ENCODE data around the gene CPHXL2.

The CPHXL2 gene

DNA sequence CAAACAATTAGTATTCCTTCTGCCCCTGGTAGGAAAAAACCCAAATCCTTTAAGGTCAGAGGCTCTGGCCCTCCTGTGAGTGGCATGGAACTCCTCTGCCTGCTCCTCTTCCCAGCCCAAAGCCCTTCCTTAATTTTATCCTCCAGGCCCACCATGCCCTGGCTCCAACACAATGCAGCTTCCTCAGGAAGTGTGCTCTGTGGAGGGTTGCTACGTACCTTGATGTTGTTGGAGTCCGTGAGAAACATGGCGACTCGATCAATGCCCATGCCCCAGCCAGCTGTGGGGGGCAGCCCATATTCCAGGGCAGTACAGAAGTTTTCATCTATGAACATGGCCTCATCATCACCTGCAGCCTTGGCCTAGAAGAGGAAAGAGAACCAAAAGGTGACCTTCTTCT lies 48.5 kb downstream of the CPHXL2 start:
- POLR2A ChIA-PET = no interaction called here
- H3K4me3 ChIP-seq (ENCODE audit: control insufficient read depth in 1 of 7, extremely low read depth in 1 of 7, insufficient read depth in 4 of 7, low read depth in 2 of 7, low read length in 6 of 7) = peak overlapping the region in 2 of 7 experiments; percentile 16 to 53
- peaks cover 22 to 30% (median 30%) of the 10 kb centered on the region in 4 experiments for H3K4me1 ChIP-seq (ENCODE audit: control extremely low read depth in 1 of 4, control insufficient read depth in 4 of 4, insufficient read depth in 4 of 4, low read length in 3 of 4)
- 86% methylated on average over 4 of the region's 4 CpGs for WGBS (ENCODE audit: insufficient coverage)
- DNase-seq = no peak
- H3K36me3 ChIP-seq (ENCODE audit: control insufficient read depth in 4 of 4, insufficient read depth in 4 of 4, low read length in 3 of 4) = peaks cover 21 to 79% (median 57%) of the 10 kb centered on the region in 4 experiments
- CTCF ChIA-PET = interaction anchor here (1.7 kb wide), 1 partner anchor 17 kb away, joined by 3 read pairs; no protein-coding TSS in a partner anchor
- H3K27ac ChIP-seq (ENCODE audit: insufficient read depth in 1 of 2, low read depth in 1 of 2, low read length in 2 of 2, poor library complexity in 1 of 2, severe bottlenecking in 2 of 2) = peak overlapping the region in 1 of 2 experiments; percentile 23
- no peaks in the 10 kb centered on the region for H3K27me3 ChIP-seq (replicated peaks in 2 of 5; ENCODE audit: control insufficient read depth in 4 of 5, insufficient read depth in 5 of 5, low read length in 4 of 5)
- H3K9me3 ChIP-seq (ENCODE audit: control extremely low read depth in 1 of 5, control insufficient read depth in 4 of 5, insufficient read depth in 2 of 5, low read depth in 1 of 5, low read length in 4 of 5) = no peaks in the 10 kb centered on the region

- Histone ChIP-seq H3K9me3 (ENCODE audit: control extremely low read depth in 1 of 5, control insufficient read depth in 4 of 5, insufficient read depth in 2 of 5, low read depth in 1 of 5, low read length in 4 of 5) (no peaks in the 10 kb centered on the region), H3K4me1 (ENCODE audit: control extremely low read depth in 1 of 4, control insufficient read depth in 4 of 4, insufficient read depth in 4 of 4, low read length in 3 of 4) (peaks cover 22 to 31% (median 30%) of the 10 kb centered on the region in 4 experiments), H3K27me3 (replicated peaks in 2 of 5; ENCODE audit: control insufficient read depth in 4 of 5, insufficient read depth in 5 of 5, low read length in 4 of 5) (no peaks in the 10 kb centered on the region), H3K36me3 (ENCODE audit: control insufficient read depth in 4 of 4, insufficient read depth in 4 of 4, low read length in 3 of 4) (peaks cover 21 to 75% (median 52%) of the 10 kb centered on the region in 4 experiments), H3K27ac (ENCODE audit: insufficient read depth in 1 of 2, low read depth in 1 of 2, low read length in 2 of 2, poor library complexity in 1 of 2, severe bottlenecking in 2 of 2) (peak overlapping the region in 1 of 2 experiments; percentile 31), H3K4me3 (ENCODE audit: control insufficient read depth in 1 of 7, extremely low read depth in 1 of 7, insufficient read depth in 4 of 7, low read depth in 2 of 7, low read length in 6 of 7) (peak overlapping the region in 2 of 7 experiments; percentile 16 to 53)
- POLR2A ChIA-PET = no interaction called here
- peak; percentile 59 to 87 (median 75) for DNase-seq
- WGBS (ENCODE audit: insufficient coverage) = 14% methylated on average over 2 of the region's 3 CpGs
- CTCF ChIA-PET = no interaction called here
These were observed 49.0 kb downstream of the CPHXL2 start for GRCh38 chr16:75627851-75628250.

GRCh38 chr16:75626806-75627205 lies 50.0 kb downstream of the CPHXL2 start:
- Histone ChIP-seq H3K9me3 (ENCODE audit: control extremely low read depth in 1 of 5, control insufficient read depth in 4 of 5, insufficient read depth in 2 of 5, low read depth in 1 of 5, low read length in 4 of 5) (no peaks in the 10 kb centered on the region), H3K4me1 (ENCODE audit: control extremely low read depth in 1 of 4, control insufficient read depth in 4 of 4, insufficient read depth in 4 of 4, low read length in 3 of 4) (peaks cover 30 to 41% (median 38%) of the 10 kb centered on the region in 4 experiments), H3K27me3 (replicated peaks in 2 of 5; ENCODE audit: control insufficient read depth in 4 of 5, insufficient read depth in 5 of 5, low read length in 4 of 5) (no peaks in the 10 kb centered on the region), H3K4me3 (ENCODE audit: control insufficient read depth in 1 of 7, extremely low read depth in 1 of 7, insufficient read depth in 4 of 7, low read depth in 2 of 7, low read length in 6 of 7) (peak overlapping the region in 1 of 7 experiments; percentile 17), H3K36me3 (ENCODE audit: control insufficient read depth in 4 of 4, insufficient read depth in 4 of 4, low read length in 3 of 4) (peaks cover 21 to 65% (median 43%) of the 10 kb centered on the region in 4 experiments), H3K27ac (ENCODE audit: insufficient read depth in 1 of 2, low read depth in 1 of 2, low read length in 2 of 2, poor library complexity in 1 of 2, severe bottlenecking in 2 of 2) (peak overlapping the region; percentile 2 to 42)
- no peak for DNase-seq
- 90% methylated on average over 4 of the region's 4 CpGs for WGBS (ENCODE audit: insufficient coverage)
- ChIA-PET POLR2A (no interaction called here), CTCF (interaction anchor here (1.2 kb wide), 1 partner anchor 21 kb away, joined by 4 read pairs; the partner anchor contains the start of genes KARS1 and TERF2IP)

DNA sequence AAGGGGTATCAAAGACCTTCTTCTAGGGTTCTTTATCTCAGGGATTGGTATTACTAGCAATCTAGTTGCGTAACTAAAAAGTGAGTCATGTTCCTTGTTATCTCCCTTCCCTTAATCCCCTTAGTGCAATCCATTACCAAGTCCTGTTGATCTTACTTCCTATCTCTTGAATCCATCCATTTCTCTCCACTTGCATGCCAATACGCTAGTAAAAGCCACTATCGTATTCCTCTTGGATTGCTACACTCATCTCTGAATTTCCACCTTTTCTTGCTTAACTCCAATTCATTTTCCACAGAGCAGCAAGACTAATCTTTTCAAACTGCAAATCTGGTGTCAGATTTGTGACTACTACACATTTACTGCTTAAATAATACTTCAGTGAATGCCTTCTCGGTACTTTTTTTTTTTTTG lies 51.9 kb downstream of the CPHXL2 start:
- POLR2A ChIA-PET = no interaction called here
- H3K36me3 ChIP-seq (ENCODE audit: control insufficient read depth in 4 of 4, insufficient read depth in 4 of 4, low read length in 3 of 4) = peaks cover 18 to 57% (median 32%) of the 10 kb centered on the region in 4 experiments

GRCh38 chr16:75622761-75623605 lies 53.8 kb downstream of the CPHXL2 start, which contains the start of gene ADAT1:
Gene ADAT1, minus strand, starts transcription at chr16:75623281. Its CDS starts 2,482 bp downstream, at chr16:75620799.
- H3K4me3 ChIP-seq (ENCODE audit: control insufficient read depth in 1 of 7, extremely low read depth in 1 of 7, insufficient read depth in 4 of 7, low read depth in 2 of 7, low read length in 6 of 7) = peak within 1 kb of the TSS; percentile 74 to 92 (median 90)
- H3K27me3 ChIP-seq (replicated peaks in 2 of 5; ENCODE audit: control insufficient read depth in 4 of 5, insufficient read depth in 5 of 5, low read length in 4 of 5) = no peaks in the 10 kb centered on the region
- WGBS (ENCODE audit: insufficient coverage) = under 1% methylated on average over 44 of the region's 62 CpGs
- peaks cover 17 to 50% (median 23%) of the 10 kb centered on the region in 4 experiments for H3K36me3 ChIP-seq (ENCODE audit: control insufficient read depth in 4 of 4, insufficient read depth in 4 of 4, low read length in 3 of 4)
- H3K9me3 ChIP-seq (ENCODE audit: control extremely low read depth in 1 of 5, control insufficient read depth in 4 of 5, insufficient read depth in 2 of 5, low read depth in 1 of 5, low read length in 4 of 5) = no peaks in the 10 kb centered on the region
- POLR2A ChIA-PET = interaction anchor here (0.6 to 1.5 kb wide), 4 partner anchors 24 to 42 kb away, joined by 3 to 5 read pairs (median 4); partner anchors contain the start of genes KARS1 and TERF2IP
- CTCF ChIA-PET = interaction anchor here (0.9 to 2.1 kb wide), 11 partner anchors 11 to 151 kb away, joined by 3 to 8 read pairs (median 3); partner anchors contain the start of genes GABARAPL2, KARS1 and TERF2IP
- H3K27ac ChIP-seq (ENCODE audit: insufficient read depth in 1 of 2, low read depth in 1 of 2, low read length in 2 of 2, poor library complexity in 1 of 2, severe bottlenecking in 2 of 2) = peak within 1 kb of the TSS; percentile 89 to 95
- DNase-seq = peak; percentile 99 to 100 (median 100)
- peaks cover 25 to 43% (median 33%) of the 10 kb centered on the region in 4 experiments for H3K4me1 ChIP-seq (ENCODE audit: control extremely low read depth in 1 of 4, control insufficient read depth in 4 of 4, insufficient read depth in 4 of 4, low read length in 3 of 4)

More for the DNA sequence above, 51.9 kb downstream of the CPHXL2 start:
- WGBS (ENCODE audit: insufficient coverage) = 100% methylated on average over 4 of the region's 4 CpGs
- peaks cover 32 to 53% (median 41%) of the 10 kb centered on the region in 4 experiments for H3K4me1 ChIP-seq (ENCODE audit: control extremely low read depth in 1 of 4, control insufficient read depth in 4 of 4, insufficient read depth in 4 of 4, low read length in 3 of 4)
- no peaks in the 10 kb centered on the region for H3K9me3 ChIP-seq (ENCODE audit: control extremely low read depth in 1 of 5, control insufficient read depth in 4 of 5, insufficient read depth in 2 of 5, low read depth in 1 of 5, low read length in 4 of 5)
- CTCF ChIA-PET = no interaction called here
- no peaks in the 10 kb centered on the region for H3K27me3 ChIP-seq (replicated peaks in 2 of 5; ENCODE audit: control insufficient read depth in 4 of 5, insufficient read depth in 5 of 5, low read length in 4 of 5)
- no peak overlapping the region for H3K4me3 ChIP-seq (ENCODE audit: control insufficient read depth in 1 of 7, extremely low read depth in 1 of 7, insufficient read depth in 4 of 7, low read depth in 2 of 7, low read length in 6 of 7)
- DNase-seq = peak in 1 of 3 donors; percentile 5
- H3K27ac ChIP-seq (ENCODE audit: insufficient read depth in 1 of 2, low read depth in 1 of 2, low read length in 2 of 2, poor library complexity in 1 of 2, severe bottlenecking in 2 of 2) = no peak overlapping the region

GRCh38 chr16:75621170-75621477 lies 55.7 kb downstream of the CPHXL2 start:
- H3K36me3 ChIP-seq (ENCODE audit: control insufficient read depth in 4 of 4, insufficient read depth in 4 of 4, low read length in 3 of 4) = peaks cover 15 to 45% (median 24%) of the 10 kb centered on the region in 4 experiments
- 7% methylated on average over 2 of the region's 2 CpGs for WGBS (ENCODE audit: insufficient coverage)
- POLR2A ChIA-PET = interaction anchor here (1.2 kb wide), 1 partner anchor 20 kb away, joined by 3 read pairs; no protein-coding TSS in a partner anchor

More at GRCh38 chr16:75621170-75621477, 55.7 kb downstream of the CPHXL2 start:
- Histone ChIP-seq H3K4me3 (ENCODE audit: control insufficient read depth in 1 of 7, extremely low read depth in 1 of 7, insufficient read depth in 4 of 7, low read depth in 2 of 7, low read length in 6 of 7) (peak overlapping the region in 1 of 7 experiments; percentile 37), H3K27me3 (replicated peaks in 2 of 5; ENCODE audit: control insufficient read depth in 4 of 5, insufficient read depth in 5 of 5, low read length in 4 of 5) (no peaks in the 10 kb centered on the region), H3K4me1 (ENCODE audit: control extremely low read depth in 1 of 4, control insufficient read depth in 4 of 4, insufficient read depth in 4 of 4, low read length in 3 of 4) (peaks cover 7 to 26% (median 18%) of the 10 kb centered on the region in 4 experiments), H3K27ac (ENCODE audit: insufficient read depth in 1 of 2, low read depth in 1 of 2, low read length in 2 of 2, poor library complexity in 1 of 2, severe bottlenecking in 2 of 2) (no peak overlapping the region), H3K9me3 (ENCODE audit: control extremely low read depth in 1 of 5, control insufficient read depth in 4 of 5, insufficient read depth in 2 of 5, low read depth in 1 of 5, low read length in 4 of 5) (no peaks in the 10 kb centered on the region)
- CTCF ChIA-PET = interaction anchor here (0.6 to 2.1 kb wide), 10 partner anchors 9 to 149 kb away, joined by 3 to 8 read pairs (median 5); partner anchors contain the start of gene GABARAPL2
- peak; percentile 59 to 72 (median 70) for DNase-seq

All from common myeloid progenitor, CD34-positive (primary cell).